ENCODE measurements around the gene SLC2A9.

SLC2A9 gene

DNA sequence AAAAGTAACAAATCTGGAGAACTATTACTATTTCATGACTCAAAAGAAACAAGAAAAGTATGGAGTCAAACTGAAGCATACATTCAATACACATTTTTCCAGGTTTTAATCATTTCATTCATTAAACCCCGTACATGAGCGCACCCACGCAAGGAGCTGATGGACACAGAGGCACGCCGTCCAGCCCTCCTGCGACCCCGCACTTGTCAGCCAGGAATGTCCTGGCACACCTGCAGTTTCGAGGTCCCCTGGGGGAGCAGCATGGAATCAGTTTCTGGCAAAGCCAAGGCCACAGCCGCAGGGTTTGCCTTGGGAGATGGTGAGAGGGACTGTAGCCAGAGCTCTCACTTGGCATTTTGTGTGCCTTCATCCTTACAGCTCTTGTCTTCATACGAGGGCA, 12.8 kb upstream of the SLC2A9 start:
- no peak for DNase-seq
- TF ChIP-seq POLR2A (IDR thresholded peaks at IDR 0.05; ENCODE audit: low read length) (no peak), GATA1 (IDR thresholded peaks at IDR 0.05; ENCODE audit: low read depth, low read length) (no peak)

DNA sequence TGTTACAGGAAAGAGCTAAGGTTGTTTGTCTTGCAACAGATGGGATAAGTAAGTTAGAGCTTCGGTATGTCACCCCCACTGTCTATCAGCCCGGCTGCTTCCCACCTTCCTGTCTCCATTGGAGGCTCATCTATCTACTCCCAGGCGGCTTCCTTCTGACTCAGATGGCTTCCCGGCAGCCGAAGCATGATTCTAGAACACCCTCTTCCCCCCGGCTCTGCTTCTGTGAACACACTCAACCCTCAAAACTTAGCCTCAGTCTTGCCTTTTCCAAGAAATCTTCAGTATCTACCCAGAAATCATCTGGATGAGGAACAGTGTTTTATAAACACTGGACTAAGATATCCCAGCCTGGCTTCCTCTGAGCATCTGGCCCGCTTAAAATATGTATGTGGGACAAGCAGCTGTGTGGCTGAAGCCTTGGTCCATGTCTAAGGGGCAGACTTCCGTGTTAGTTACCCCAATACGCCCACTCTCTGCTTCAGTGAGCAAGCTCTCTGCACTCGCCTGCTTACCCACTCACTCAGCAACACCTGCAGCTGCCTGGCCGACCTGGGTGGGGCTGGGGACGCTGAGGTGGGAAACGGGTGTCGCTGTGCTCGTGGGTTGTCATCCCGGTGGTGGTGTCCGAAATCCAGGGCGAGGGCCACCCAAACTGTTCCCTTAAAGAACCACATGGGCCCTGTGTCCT, 12.0 kb upstream of the SLC2A9 start:
- no peak for DNase-seq
- no peak for TF ChIP-seq POLR2A (IDR thresholded peaks at IDR 0.05; ENCODE audit: low read length)
- TF ChIP-seq GATA1 (IDR thresholded peaks at IDR 0.05; ENCODE audit: low read depth, low read length), result no peak

DNA sequence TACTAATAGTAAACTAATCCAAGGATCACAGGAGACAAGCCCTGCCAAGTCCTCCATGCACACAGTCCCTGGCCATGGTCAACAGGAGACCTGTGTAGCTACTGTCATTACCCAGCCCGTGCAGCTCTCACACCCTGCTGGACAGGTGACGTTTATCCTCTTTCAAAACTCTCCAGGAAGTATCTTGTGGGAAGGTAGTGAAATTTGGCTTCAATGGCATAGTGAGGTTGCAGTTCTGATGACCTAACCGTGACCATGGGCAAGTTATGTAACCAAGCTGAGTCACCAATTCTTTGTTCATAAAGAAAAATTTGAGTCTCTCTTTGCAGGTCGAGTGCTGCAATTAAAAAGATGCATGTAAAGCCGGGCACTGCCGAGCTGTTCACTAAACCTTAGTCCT, 11.3 kb upstream of the SLC2A9 start:
- TF ChIP-seq GATA1 (IDR thresholded peaks at IDR 0.05; ENCODE audit: low read depth, low read length) (no peak), POLR2A (IDR thresholded peaks at IDR 0.05; ENCODE audit: low read length) (no peak)
- DNase-seq, result peak in 1 of 2 experiments; percentile 14

DNA sequence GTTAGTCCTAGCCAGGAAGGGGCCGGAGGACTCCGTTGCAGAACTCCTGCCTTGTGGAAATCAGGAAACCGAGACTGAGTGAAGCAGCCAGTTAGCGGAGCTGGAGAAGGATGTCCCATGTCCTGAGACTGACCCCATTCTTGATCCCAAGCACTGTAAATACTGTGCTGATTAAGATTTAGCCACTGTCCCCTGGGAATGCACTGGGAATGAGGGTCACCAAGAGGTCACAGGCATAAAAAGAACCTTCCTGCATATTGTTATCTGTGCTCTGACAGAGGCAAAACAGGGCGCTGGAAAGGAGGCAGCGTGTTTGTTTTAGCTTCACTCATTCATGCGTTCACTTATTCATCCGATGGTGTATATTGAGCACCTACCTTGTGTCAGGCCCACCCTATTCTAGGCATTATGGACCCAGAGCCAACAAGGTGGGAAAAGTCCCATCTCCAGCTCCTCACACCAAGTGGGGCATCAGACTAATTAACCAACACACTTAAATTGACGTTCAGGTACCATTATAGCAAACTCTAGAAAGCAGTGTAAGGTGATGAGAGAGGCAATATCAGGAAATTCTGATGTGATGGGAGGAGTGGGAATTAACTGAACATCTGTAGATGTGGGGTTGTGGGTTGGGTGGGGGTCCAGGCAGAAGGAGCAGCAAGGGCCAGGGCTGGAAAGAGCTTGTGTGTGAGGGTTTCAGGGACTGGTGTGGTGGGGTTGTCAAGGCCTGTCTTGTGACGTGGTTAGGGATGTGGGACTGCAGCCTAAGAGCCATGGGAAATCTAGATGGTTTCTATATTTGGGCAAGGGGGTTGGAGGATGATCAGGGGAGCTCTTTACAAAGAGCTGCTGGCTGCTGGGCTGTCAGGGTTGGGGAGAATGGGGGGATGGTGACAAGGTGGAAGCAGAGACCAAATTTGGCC, 10.6 kb upstream of the SLC2A9 start:
- TF ChIP-seq POLR2A (IDR thresholded peaks at IDR 0.05; ENCODE audit: low read length), result no peak
- no peak for TF ChIP-seq GATA1 (IDR thresholded peaks at IDR 0.05; ENCODE audit: low read depth, low read length)
- no peak for DNase-seq

DNA sequence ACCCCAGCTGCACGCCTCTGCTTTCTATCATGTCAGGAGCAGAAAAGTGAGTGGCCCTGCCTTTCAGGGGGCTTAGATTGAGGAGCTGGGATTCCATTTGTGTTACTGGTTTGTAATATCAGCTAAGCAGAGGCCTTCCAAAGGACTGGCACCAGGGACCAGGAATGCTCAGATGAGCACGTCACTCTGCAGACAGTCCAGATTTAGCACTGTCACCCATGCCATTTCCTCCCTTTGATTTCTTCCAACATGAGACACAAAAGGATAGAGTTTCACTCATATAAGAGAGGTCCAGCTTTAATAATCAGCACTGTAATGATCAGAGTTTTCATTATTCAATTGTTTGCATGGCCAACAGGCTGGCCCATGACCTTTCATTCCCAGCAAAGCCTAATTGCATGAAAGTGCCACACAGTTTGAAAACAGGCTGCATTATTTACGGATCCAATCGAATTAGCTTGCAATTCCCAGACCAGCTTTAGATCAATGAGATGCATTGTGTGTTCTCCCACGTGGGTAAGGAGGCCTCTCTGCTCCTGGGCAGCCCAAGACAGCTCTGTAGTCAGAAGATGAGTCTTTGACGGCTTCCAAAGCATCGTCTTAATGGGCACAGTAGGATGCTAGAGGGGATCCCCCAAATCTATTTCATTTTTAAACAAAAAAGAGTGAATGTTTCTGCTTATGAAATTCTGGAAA, 9.8 kb upstream of the SLC2A9 start:
- no peak for DNase-seq
- TF ChIP-seq GATA1 (IDR thresholded peaks at IDR 0.05; ENCODE audit: low read depth, low read length), result no peak
- no peak for TF ChIP-seq POLR2A (IDR thresholded peaks at IDR 0.05; ENCODE audit: low read length)

DNA sequence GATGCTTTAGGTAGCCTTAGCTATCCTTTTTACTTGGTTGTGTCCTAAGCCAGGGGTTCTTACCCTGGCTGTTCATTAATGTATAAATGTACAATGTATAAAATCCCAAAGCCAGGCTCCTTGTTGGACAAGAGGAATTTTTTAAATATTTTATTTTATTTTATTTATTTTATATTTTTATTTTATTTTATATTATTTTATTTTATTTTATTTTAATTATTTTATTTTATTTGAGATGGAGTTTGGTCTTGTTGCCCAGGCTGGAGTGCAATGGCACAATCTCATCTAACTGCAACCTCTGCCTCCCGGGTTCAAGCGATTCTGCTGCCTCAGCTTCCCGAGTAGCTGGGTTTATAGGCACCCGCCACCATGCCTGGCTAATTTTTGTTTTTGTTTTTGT, 8.1 kb upstream of the SLC2A9 start:
- TF ChIP-seq GATA1 (IDR thresholded peaks at IDR 0.05; ENCODE audit: low read depth, low read length), result no peak
- no peak for TF ChIP-seq POLR2A (IDR thresholded peaks at IDR 0.05; ENCODE audit: low read length)
- no peak for DNase-seq

DNA sequence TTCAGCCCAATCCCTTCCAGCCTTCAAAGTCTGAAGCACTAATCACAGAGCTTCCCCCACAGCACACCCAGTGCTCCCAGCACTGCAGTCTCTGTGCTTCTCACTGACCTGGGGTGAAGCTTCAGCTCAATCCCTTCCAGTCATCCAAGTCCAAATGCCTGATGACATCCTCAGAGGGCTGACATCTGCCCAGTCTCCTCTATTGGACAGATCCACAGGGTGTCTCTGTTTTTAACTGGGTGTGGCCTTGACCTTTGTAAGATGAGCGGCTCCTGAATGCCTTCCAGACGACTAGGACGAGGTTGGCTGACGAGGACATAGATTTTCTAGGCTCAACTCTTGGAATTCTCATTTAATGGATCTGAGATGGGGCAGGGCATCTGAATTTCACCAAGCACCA, 7.6 kb upstream of the SLC2A9 start:
- DNase-seq, result no peak
- TF ChIP-seq POLR2A (IDR thresholded peaks at IDR 0.05; ENCODE audit: low read length), result no peak
- TF ChIP-seq GATA1 (IDR thresholded peaks at IDR 0.05; ENCODE audit: low read depth, low read length), result no peak

DNA sequence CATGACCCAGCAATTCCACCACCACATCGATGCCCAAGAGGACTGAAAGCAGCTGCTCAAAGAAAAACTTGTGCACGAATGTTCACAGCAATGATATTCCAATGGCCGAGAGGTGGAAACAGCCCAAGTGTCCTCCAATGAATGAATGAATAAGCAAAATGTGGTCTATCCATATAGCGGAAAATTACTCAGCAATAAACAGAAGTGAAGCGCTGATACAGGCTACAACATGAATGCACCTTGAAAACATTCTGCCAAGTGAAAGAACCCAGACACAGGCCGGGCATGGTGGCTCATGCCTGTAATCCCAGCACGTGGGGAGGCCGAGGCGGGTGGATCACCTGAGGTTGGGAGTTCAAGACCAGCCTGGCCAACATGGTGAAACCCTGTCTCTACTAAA, 5.2 kb upstream of the SLC2A9 start:
- DNase-seq, result no peak
- TF ChIP-seq GATA1 (IDR thresholded peaks at IDR 0.05; ENCODE audit: low read depth, low read length) (no peak), POLR2A (IDR thresholded peaks at IDR 0.05; ENCODE audit: low read length) (no peak)

DNA sequence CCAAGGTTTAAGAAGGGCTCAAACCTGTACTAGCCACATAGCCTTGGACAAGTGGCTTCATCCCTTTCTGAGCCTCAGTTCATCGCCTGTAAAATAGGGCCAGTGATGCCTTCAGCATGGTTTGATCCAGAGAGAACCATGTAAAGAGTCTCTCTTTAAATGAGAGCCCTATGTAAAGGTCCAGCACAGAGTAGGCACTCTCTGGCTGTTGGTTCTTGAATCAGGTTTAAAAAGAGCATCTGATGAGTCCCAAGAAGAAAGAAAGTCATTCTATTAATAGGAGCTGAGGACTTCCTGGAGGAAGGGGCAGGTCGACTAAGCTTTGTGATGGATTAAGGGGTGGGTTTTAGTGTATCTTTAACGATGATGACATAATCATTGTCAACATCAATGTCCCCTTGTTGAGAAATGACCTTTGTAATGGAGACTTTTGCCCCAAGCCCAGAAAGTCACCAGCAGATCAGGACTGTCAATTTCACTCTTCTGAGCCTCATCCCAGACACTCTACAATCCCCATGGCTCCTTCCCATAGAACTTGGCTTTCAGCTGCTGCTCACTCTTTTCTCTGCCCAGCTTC, 4.0 kb upstream of the SLC2A9 start:
- DNase-seq, result no peak
- TF ChIP-seq GATA1 (IDR thresholded peaks at IDR 0.05; ENCODE audit: low read depth, low read length) (no peak), POLR2A (IDR thresholded peaks at IDR 0.05; ENCODE audit: low read length) (no peak)

DNA sequence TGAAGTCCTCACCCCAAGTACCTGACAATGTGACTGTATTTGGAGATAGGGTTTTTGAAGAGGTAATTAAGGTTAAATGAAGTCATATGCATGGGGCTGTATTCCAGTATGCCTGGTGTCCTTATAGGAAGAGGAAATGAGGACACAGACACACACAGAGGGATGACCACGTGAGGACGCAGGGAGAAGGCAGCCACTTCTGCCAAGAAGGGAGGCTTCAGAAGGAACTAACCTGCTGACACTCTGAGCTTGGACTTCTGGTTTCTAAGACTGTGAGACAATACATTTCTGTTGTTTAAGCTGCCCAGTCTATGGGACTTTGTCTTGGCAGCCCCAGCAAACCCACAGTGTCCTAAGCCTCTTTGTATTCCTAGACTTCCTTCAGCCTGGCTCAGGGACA, 3.0 kb upstream of the SLC2A9 start:
- TF ChIP-seq GATA1 (IDR thresholded peaks at IDR 0.05; ENCODE audit: low read depth, low read length) (no peak), POLR2A (IDR thresholded peaks at IDR 0.05; ENCODE audit: low read length) (no peak)
- DNase-seq, result no peak

DNA sequence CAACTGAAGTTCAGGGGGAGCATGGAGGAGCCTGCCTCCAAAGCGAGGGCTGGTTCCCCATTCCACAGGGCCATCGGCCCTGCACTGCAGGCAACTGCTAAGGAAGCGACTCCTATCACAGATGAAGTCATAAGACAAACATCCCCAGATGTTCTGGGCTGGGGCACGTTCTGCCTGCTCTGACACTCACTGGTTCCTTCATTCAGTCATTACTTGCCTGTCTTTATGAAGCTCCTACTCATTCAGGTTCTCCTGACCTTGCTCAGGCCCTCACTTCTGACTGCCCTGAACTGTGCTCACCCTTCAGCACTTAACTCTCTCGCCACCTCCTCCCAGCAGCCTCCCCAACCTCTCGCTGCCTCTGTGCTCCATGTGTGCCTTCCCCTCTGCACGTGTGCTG, 2.5 kb upstream of the SLC2A9 start:
- no peak for DNase-seq
- TF ChIP-seq POLR2A (IDR thresholded peaks at IDR 0.05; ENCODE audit: low read length) (no peak), GATA1 (IDR thresholded peaks at IDR 0.05; ENCODE audit: low read depth, low read length) (no peak)

DNA sequence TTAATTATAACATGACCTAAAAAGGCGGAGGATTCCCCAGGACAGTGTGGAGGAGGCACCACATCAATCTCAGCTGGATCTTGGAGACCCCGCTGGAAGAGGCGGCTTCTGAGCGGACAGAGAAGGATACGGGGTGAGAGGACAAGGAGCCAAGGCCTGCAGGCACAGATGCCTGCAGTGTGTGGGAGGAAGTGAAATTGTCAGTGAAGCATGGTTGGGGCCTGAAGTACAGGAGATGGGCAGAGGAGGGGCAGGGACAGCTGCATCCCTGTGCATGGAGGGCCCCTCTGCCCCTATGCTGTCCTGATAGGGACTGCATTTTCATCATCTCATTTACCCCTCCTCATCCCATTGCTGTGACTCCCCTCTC, 1.7 kb upstream of the SLC2A9 start:
- no peak for TF ChIP-seq GATA1 (IDR thresholded peaks at IDR 0.05; ENCODE audit: low read depth, low read length)
- TF ChIP-seq POLR2A (IDR thresholded peaks at IDR 0.05; ENCODE audit: low read length), result no peak
- no peak for DNase-seq

DNA sequence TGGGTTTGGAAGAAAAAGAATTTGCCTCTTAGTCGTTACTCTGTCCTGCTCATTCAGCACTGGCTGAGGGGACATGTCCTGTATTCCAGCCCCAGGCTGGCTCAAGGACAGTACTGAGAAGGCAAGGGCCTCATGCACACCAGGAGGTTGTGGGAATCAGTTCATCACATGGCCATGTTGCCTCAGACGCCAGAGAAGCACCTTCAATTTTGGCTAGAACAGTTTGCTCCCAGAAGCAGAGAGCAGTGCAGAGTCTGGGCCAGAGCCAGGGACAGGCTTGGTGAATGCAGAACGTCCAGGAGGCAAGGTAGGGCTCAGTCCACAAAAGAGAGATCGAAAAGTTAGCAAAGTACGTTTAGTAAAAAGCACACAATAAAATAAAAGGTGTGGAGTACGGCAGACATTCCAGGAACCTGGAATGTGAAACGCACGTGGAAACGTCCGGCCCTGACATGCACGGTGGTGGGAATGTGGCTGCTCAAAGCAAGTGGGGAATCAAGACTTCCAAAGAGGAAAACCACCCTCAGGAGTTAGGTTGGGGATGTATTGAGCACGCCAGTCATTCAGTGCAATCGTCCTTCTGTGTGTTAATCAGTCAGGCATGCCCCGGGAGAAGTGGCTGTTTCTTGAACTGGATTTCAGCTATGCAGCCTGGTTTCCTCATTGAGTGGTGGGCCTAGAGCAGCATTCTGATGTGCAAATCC, 1.2 kb upstream of the SLC2A9 start:
- no peak for DNase-seq

More for the DNA sequence above, 1.2 kb upstream of the SLC2A9 start:
- TF ChIP-seq GATA1 (IDR thresholded peaks at IDR 0.05; ENCODE audit: low read depth, low read length) (no peak), POLR2A (IDR thresholded peaks at IDR 0.05; ENCODE audit: low read length) (no peak)

Data from erythroblast (primary cell).